Suppressor macrophage treated with lipopolysaccharide for 1 hour (primary cell): ENCODE data around the gene MAPK8IP2.

Experiments
- DNase-seq, 3 donors: peaks; one replicate each; pipeline ENCODE4 v3.0.0-alpha.2; 2020 to 2022

The MAPK8IP2 gene

GRCh38 chr22:50600538-50600937, at the start of gene MAPK8IP2:
Gene MAPK8IP2 (plus strand): TSS chr22:50600793. CDS start chr22:50600819, 26 bp downstream.
- peak in 1 of 3 donors; percentile 30 for DNase-seq

DNA sequence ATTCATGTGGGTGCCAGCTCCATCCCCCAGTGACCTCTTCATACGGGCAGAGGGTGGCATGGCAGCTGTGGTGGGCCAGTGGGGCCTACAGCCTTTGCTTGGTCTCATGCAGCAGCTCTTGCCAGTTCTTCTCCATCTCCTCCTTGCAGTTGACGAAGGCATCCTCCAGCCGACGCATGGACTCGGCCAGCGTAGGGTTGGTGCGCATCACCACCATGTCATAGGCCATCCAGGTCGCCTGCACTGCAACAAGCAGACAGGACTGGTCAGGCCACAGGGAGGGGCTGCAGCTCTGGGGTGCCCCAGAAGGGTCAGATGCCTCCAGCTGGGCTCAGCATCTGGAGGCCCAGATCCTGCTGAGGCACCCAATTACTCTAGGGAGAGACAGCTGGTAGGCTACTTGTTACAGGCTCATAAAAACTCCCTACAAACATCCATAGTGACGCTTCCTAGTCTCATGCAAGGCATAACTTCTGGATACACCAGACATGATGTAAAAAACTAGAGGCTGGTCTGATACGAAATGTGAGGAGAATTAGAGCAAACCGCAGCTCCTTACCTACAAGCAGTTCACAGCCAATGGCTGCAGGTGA, 49.3 kb upstream of the MAPK8IP2 start:
- peak in 1 of 3 donors; percentile 16 for DNase-seq

GRCh38 chr22:50553310-50553709, 47.3 kb upstream of the MAPK8IP2 start:
- DNase-seq: no peak

DNA sequence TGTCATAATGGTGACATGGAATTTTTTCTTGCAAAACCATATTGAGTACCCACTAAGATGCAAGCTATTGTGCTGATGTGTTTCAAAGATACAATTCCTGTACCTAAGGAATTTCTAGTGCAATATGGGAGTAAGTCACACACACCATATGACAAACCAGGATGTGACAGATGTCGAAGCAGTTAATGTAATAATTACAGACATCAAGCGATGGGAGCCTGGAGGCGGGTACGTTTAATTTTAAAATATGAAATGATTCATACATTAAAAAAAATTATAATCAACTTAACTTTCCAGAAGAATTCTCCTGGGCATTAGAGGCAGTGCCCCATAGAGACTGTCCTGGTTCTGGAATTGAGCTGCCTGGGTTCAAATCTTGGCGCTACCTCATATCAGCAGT, 43.9 kb upstream of the MAPK8IP2 start:
- DNase-seq: no peak

GRCh38 chr22:50560034-50560433, 40.6 kb upstream of the MAPK8IP2 start:
- DNase-seq: no peak

DNA sequence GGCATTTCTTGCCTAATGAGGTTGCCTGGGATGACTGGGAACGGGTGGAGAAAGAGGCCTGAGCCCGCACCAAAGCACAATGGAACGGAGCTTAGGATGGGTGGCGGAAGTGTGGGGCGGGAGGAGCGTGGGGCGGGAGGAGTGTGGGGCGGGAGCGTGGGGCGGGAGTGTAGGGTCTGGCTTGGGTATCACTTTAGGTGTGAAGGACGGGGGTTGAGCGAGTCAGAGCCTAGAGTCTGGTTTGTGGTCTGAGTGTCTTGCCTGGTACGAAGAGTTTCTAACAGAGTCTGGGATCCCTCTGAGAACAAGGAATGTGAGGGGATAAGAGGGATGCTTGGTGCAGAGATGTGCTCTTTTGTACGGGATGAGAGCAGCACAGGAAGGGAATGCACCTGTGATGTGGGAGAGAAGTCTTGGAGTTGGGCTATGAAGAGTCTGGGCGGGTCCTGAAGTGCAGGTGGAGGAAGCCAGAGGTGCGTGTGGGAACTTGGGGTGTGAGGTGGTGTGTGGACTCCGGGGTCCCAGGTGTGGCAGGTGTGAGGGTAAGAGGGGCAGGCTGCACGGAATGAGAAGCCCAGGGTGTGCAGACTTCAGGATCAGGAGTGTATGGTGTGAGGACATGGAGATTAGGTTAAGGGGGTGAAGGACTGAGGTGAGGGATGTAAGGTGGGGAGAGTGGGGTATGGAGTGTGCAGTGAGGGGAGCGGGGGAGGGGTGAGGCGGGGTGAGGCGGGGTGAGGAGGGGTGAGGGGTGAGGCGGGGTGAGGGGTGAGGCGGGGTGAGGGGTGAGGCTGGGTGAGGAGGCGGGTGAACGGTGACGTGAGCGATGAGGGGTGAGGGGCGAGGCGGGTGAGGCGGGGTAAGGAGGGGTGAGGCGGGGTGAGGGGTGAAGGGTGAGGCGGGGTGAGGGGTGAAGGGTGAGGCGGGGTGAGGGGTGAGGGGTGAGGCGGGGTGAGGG, 38.9 kb upstream of the MAPK8IP2 start:
- no peak for DNase-seq

- peak; percentile 97 to 99 (median 99) for DNase-seq
Measured at GRCh38 chr22:50562523-50563412, 37.8 kb upstream of the MAPK8IP2 start, which contains the start of gene SYCE3. Gene SYCE3 (minus strand): TSS chr22:50562919. CDS start chr22:50556405, 6,514 bp downstream.

- DNase-seq: peak in 1 of 3 donors; percentile 20
Measured at GRCh38 chr22:50563413-50564160, 37.0 kb upstream of the MAPK8IP2 start.

GRCh38 chr22:50564289-50564688, 36.3 kb upstream of the MAPK8IP2 start:
- no peak for DNase-seq

DNA sequence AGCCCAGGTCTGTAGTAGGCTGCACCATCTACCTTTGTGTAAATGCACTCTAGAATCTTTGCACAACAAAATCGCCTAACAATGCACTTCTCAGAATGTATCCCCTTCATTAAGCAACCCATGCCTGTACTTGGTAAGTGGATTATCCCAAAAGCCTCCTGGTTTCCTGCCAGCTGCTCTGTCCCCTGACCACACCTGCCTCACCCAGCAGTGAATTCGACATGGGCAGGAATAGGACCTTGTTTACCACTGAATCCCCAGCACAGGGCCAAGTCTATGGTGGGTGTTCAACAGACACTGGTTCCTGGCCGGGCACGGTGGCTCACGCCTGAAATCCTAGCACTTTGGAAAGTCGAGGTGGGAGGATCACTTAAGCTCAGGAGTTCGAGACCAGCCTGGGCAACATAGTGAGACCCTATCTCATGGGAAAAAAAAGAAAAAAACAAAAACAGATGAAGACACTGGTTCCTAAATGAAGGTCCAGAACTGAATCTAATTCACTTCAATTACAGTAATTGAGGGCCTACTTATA, 32.8 kb upstream of the MAPK8IP2 start:
- DNase-seq: no peak

DNA sequence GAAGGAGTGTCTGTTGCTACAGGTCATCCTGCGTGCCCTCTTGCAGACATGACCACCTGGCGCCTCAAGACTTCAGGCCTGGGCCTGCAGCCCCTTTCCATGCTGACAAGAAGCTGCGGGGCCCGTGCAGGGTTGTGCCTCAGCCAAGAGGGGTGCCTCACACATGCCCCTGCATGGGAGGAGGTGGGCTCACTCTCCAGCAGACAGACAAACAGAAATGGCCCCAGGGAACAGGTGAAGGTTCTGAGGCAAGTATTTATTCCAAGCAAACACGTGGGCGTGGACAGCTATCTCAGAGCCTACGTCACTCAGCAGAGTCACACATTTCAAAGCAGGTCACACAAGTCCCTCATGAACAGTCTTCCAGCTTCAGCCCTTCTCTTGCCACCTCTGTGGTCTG, 32.0 kb upstream of the MAPK8IP2 start:
- DNase-seq: no peak

DNA sequence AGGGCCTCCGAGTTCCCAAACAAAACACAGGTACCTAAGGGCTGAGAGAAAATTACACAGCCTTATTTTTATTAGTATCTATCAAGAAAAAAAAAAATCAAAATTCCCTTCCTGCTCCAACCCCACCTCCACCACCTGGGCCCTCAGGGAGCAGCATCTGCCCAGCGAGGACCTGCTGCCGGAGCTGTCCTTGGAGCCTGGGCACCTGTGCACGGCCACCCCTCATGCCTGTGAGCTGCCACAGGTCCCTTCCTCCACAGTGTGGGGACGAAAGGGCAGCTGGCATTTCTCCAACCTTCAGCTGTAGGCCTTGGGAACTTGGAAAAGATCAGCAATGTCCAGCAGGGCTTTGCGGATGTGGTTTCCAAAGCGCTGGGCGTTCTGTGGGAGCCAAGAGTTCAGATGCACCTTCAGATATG, 31.5 kb upstream of the MAPK8IP2 start:
- no peak for DNase-seq

- no peak for DNase-seq
Measured at GRCh38 chr22:50569896-50570535, 30.6 kb upstream of the MAPK8IP2 start.

DNA sequence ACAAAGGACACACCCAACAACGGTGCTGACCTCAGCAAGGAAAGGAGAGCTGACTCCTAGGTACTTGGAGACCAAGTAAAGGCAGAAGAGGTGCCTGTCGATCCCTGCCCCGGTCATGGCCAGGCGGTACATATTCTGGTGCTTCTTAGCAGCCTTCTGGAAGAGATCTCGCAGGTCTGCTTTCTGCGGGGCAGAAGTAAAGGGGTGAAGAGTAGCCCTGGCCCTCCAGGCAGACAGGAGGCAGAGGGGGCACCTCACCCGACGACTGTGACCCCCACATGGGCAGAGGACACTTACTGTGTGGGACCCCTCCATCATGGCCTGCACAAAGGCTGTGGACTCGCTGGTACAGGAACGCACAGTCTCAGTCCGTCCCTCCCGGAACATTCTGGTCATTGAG, 29.7 kb upstream of the MAPK8IP2 start:
- no peak for DNase-seq

GRCh38 chr22:50571264-50572175, 29.1 kb upstream of the MAPK8IP2 start:
- no peak for DNase-seq

GRCh38 chr22:50572965-50573364, 27.6 kb upstream of the MAPK8IP2 start:
- DNase-seq: no peak

- no peak for DNase-seq
Measured at GRCh38 chr22:50573491-50574382, 26.9 kb upstream of the MAPK8IP2 start.

DNA sequence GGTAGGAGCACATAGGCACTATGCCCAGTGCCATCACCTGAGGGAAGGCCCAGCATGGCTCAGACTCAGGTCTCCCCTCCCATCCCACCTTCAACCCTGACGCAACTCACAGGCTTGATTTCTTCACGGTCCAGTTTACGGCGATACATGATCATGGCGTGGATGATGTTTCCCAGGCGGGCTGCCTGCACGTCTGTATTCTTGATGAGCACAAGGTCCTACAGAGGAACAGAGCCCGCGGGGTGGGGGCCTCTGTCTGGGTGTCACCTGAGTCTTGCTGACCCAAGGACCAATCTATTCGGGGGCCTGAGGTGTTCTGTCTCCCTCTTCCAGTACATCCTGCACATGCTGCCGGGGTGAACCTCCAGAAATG, 26.2 kb upstream of the MAPK8IP2 start:
- DNase-seq: no peak

- no peak for DNase-seq
Measured at GRCh38 chr22:50575426-50575941, 25.1 kb upstream of the MAPK8IP2 start.
